Stimulated activated CD4-positive, alpha-beta T cell treated with anti-CD3 and anti-CD28 coated beads, Interleukin-15, amount 100 ng/mL, for 1 hour (primary cell): ENCODE data around the gene POTEI.
"Not testable (repeated sequence)": the region's sequence is repeated elsewhere in the genome, so short reads cannot be mapped to it uniquely, and the experiment has no call there.

Experiments
- DNase-seq, 2 donors: peaks; one replicate each; pipeline ENCODE4 v3.0.0-alpha.2; 2020; ENCODE audit warnings: low read depth in 1 of 2, low spot score in 1 of 2

POTEI gene

DNA sequence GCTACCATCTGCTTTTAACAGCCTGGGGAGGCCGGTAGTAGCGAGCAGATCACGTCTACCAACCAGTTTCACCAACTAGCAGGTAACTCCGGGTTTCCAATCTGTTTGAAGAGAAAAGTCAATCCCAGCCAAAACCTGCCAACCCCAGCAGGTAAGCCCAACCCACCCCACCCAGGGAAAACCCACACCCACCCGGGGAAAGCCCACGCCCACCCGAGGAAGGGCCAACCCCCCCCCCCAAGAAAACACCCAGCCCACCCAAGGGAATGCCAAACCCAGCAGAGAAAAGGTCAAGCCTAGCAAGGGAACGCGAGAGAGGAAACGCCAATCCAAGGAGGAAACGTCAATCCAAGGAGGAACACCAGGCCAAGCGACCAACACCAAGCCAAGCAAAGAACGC is at the start of gene POTEI:
POTEI (minus strand) TSS at position 101 of the 400 bp plus-strand sequence; CDS start at position 8, 93 bp downstream.
- not testable (repeated sequence) for DNase-seq

DNA sequence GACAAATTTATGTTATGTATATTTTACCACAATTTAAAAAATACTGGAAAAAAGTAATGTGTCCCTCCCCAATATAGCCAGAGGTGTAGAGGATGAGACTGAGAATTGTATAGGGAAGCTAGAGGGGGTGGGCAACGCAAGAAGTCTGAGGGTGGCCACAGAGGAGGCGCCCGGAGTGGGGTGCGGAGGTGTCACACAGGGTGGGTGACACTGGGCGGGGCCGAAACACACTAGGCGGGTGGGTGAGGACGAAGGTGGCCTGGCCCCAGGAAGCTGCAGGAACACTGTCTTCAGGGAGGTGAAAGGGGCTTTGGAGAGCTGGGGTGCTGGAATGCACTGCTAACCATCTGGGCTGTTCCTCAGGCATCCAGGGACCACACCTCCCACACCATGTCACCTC is 47.3 kb upstream of the POTEI start:
- DNase-seq = not testable (repeated sequence)

DNA sequence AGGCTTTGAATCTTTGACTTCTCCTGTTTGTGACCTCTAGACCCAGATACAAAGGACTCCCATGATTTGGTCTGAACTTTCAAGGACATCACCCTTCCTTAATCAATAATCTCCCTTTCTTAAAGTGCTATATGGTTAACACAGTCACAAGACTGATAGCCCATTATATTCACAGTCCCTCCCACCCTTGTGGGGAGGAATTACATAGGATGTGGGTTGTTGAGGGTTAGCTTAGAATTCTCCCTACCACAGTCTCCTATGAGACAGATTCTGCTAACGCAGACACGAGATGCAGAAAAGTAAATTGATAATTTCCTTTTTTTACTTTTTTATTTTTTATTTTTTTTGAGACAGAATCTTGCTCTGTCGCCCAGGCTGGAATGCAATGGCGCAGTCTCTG is 45.0 kb upstream of the POTEI start:
- DNase-seq = not testable (repeated sequence)

DNA sequence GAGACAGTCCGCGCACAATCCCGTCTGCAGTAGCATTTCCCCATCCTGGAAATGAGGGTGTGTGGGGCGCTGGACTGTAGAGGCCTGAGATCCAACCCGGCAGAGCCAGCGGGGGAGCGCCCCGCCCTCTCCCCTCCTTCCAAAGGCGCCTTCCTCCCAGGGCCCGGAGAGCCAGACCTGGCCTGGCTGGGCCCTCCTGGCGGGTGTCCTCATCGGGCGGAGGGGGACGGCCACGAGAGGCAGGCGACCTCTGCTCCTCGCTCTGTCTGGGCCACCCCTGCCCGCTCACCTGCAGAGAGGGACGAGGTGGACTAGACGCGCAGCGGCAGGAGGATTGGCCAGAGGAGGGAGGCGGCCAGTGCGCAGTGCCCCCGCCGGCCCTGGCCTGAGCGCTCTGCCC is 40.3 kb upstream of the POTEI start:
- DNase-seq = not testable (repeated sequence)

- not testable (repeated sequence) for DNase-seq
Measured at GRCh38 chr2:130548418-130548817, 39.3 kb upstream of the POTEI start.

GRCh38 chr2:130544978-130545377 is 35.9 kb upstream of the POTEI start:
- DNase-seq = not testable (repeated sequence)

GRCh38 chr2:130543785-130544528 is 34.8 kb upstream of the POTEI start:
- not testable (repeated sequence) for DNase-seq

DNA sequence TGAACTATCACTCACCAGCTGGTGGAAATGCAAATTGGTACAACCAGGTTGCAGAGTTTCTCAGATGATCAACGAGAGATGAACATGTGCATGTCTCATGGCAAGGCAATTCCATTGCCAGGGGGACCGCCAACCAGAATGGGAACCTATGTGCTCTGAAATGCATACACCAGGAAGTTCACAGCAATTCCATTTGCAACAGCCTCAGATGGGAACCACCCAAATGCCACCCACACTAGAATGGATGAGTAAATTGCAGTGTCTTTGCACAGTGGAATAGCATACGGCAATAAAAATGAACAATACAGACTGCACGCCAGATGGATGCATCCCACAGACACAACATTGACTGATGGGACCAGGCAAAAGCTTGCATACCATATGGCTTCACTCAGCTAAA is 33.7 kb upstream of the POTEI start:
- not testable (repeated sequence) for DNase-seq

DNA sequence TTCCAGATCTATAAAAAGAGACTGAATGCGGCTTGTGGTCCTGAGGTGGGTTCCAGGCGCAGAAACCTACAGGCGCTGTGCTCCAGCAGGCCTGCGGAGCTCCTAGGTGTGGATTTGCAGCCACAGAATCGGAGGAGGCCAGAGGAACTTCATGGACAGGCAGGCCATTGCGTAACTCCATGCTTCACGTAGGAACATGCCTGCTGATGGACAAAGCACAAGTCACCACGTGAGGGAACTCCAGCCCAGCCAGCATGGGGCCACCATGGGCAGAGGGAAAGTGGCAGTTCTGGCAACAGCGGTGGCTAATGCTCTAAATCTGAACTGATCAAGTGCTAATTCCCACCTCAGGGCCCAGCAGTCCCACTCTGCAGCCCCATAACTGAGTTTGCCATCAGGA is 29.1 kb upstream of the POTEI start:
- DNase-seq = not testable (repeated sequence)

DNA sequence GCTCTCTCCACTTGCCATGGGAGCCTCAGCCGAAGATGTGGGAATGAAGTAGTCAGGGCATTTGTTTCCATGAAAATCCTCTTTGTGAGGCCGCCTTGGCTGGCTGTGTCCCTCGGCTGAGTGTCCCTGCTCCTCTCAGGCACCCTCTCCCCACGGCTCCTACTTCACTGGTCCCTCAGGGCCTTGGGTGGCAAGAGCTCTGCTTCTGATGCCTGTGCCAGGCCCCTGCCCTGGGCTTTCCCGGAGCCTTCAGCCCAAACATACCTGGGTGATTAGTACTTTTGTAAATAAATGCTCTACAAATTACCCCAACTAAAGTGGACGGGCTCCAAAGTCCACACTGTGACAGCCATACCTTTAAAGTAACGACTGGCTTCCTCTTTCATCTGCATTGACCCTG is 27.5 kb upstream of the POTEI start:
- DNase-seq = not testable (repeated sequence)

- not testable (repeated sequence) for DNase-seq
Measured at GRCh38 chr2:130531672-130532071, 22.5 kb upstream of the POTEI start.

DNA sequence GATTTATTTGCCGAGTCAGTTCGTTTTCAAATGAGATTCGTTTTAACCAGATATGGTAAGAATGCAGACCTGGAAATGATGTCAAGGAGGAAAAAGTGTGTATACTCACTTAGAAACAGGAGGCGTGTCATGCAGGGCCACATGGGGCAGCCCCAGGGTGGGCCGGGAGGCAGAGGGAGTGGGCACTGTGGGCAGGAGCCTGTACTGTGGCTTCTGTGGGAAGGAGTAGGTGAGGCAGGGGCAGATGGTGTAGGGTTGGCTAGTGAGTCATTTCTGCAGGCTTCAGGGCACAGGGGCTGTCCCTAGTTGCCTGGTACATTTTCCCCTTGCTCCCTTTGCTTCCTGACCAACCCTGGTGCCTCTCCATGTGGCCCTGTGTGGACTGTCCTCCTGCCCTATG is 22.1 kb upstream of the POTEI start:
- DNase-seq = not testable (repeated sequence)

DNA sequence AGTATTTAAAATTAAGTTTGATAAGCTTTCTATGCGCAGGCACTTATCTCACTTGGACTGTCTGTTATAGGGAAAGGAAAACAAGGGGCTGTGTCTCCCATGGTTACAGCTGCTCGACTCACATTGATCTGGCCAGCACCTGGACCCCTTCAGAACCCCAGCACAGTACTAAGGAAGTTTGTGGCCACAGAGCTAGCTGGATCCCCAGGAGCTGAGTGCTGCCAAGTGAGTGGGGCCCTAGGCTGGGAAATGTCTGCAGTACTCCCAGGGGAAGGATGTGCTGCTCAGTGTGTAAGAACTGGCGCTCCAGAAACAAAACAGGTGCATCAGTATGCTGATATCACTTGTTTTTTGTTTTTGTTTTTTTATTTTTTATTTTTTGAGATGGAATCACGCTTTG is 21.1 kb upstream of the POTEI start:
- DNase-seq = not testable (repeated sequence)

GRCh38 chr2:130529545-130529944 is 20.4 kb upstream of the POTEI start:
- DNase-seq = not testable (repeated sequence)

GRCh38 chr2:130527365-130527967 is 18.3 kb upstream of the POTEI start:
- not testable (repeated sequence) for DNase-seq

- not testable (repeated sequence) for DNase-seq
Measured at GRCh38 chr2:130522390-130522789, 13.3 kb upstream of the POTEI start.

- DNase-seq = not testable (repeated sequence)
Measured at GRCh38 chr2:130520992-130521391, 11.9 kb upstream of the POTEI start, which contains the start of gene CFC1B. CFC1B (plus strand) TSS chr2:130521222; CDS start chr2:130521485, 263 bp downstream.

DNA sequence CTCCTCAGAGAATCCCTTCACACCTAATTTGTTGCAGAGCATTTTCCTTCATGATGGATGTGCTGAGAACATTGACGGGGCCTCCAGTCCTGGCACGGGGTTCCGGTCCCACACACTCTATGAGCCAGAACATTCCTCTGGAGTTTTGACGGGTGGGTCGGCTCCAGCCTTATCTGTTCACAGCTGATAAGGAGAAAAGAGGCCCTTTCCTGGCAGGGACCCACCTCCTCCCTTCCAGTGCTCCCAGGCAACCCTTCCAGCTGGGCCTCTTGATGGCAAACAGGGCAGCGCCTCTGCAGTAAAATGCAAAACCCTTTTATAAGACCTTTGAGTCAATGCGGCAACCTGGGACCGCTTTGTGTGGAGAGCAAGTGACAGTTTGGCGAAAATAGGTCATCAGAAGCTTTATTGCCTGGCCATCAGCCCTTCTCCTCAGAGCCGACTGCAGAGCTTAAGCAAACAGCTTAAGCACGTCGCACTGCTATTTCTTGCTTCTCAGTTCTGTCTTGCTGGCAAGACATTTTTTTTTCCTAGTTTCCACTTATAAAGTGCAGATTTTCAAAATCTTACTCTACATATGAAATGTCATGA is 9.5 kb upstream of the POTEI start:
- DNase-seq = not testable (repeated sequence)

- not testable (repeated sequence) for DNase-seq
Measured at GRCh38 chr2:130511747-130512451, 2.8 kb upstream of the POTEI start.

- not testable (repeated sequence) for DNase-seq
Measured at GRCh38 chr2:130510807-130511746, 1.9 kb upstream of the POTEI start.
